Right cardiac atrium (tissue), 5 donors: Measurements from ENCODE around the gene IL17C. TPM values are rescaled to one million over a fixed set of nuclear protein-coding genes. Genes with fewer than 3 reads are reported as not detected.

Experiments
- polyA plus RNA-seq: library from polyadenylated mRNA; stranded (reverse); fragments of 200-250 nt; gene quantifications from one replicate; pipeline ENCODE4 v1.2.3, GENCODE V29; 2013
- total RNA-seq, 4 donors: library from RNA; stranded (reverse); fragmentation: NEBNext Ultra II Directional; extraction: Animal tissue kit (Norgen Biotek cat#: 25700); gene quantifications; one replicate each; pipeline ENCODE4 v1.2.1, GENCODE V29; 2021
- donor health status: healthy with polysubstance abuse.
- donor health status: DM: no; HTN: yes; CAD: no.
- donor health status: DM: no; HTN: no; CAD: no.
- donor health status: DM: no; HTN: yes; CAD: no; lungs with severe emphysema.
- donor health status: DM: yes; HTN: yes; CAD: no.

Gene IL17C
- total and polyA plus RNA-seq, 5 donors, result not detected

Other genes with a start within 250 kb of the IL17C start
- gene ZFPM1, start 185.3 kb upstream of the IL17C start, total RNA-seq, result 10 to 100 TPM in 1 of 4 donors, 1 to 10 TPM in 3; 8.1 to 11.4 (median 8.7) TPM
- gene ZFPM1, start 185.3 kb upstream of the IL17C start, polyA plus RNA-seq, result 7.7 TPM
- gene ZC3H18, start 68.2 kb upstream of the IL17C start, total RNA-seq, result 10 to 100 TPM; 17.5 to 25.1 (median 21.2) TPM
- gene ZC3H18, start 68.2 kb upstream of the IL17C start, polyA plus RNA-seq, result 19.6 TPM
- gene CYBA, start 12.5 kb downstream of the IL17C start, total RNA-seq, result 100 to 1,000 TPM in 1 of 4 donors, 10 to 100 TPM in 3; 53.9 to 101 (median 70.7) TPM
- 84.2 TPM for gene CYBA, start 12.5 kb downstream of the IL17C start, polyA plus RNA-seq
- gene MVD, start 24.5 kb downstream of the IL17C start, total RNA-seq, result 10 to 100 TPM; 29.8 to 32.0 (median 31.2) TPM
- 35.9 TPM for gene MVD, start 24.5 kb downstream of the IL17C start, polyA plus RNA-seq
- gene SNAI3, start 47.9 kb downstream of the IL17C start, total RNA-seq, result 1 to 10 TPM in 3 of 4 donors, under 1 TPM in 1; 0.39 to 2.8 (median 1.6) TPM
- 2.7 TPM for gene SNAI3, start 47.9 kb downstream of the IL17C start, polyA plus RNA-seq
- 10 to 100 TPM; 15.0 to 23.8 (median 19.2) TPM for gene RNF166, start 67.8 kb downstream of the IL17C start, total RNA-seq
- 18.4 TPM for gene RNF166, start 67.8 kb downstream of the IL17C start, polyA plus RNA-seq
- 10 to 100 TPM; 11.1 to 16.3 (median 12.4) TPM for gene CTU2, start 67.9 kb downstream of the IL17C start, total RNA-seq
- gene CTU2, start 67.9 kb downstream of the IL17C start, polyA plus RNA-seq, result 11.4 TPM
- gene PIEZO1, start 146.6 kb downstream of the IL17C start, total RNA-seq, result 10 to 100 TPM; 21.7 to 45.6 (median 29.8) TPM
- 37.3 TPM for gene PIEZO1, start 146.6 kb downstream of the IL17C start, polyA plus RNA-seq
- 1 to 10 TPM in 2 of 4 donors, under 1 TPM in 2; 0.57 to 3.1 (median 1.1) TPM for gene CDT1, start 165.2 kb downstream of the IL17C start, total RNA-seq
- 0.27 TPM for gene CDT1, start 165.2 kb downstream of the IL17C start, polyA plus RNA-seq
- gene APRT, start 173.4 kb downstream of the IL17C start, total RNA-seq, result 10 to 100 TPM; 40.8 to 65.8 (median 50.7) TPM
- gene APRT, start 173.4 kb downstream of the IL17C start, polyA plus RNA-seq, result 82.0 TPM
- 10 to 100 TPM; 17.6 to 22.3 (median 18.8) TPM for gene GALNS, start 218.4 kb downstream of the IL17C start, total RNA-seq
- 21.0 TPM for gene GALNS, start 218.4 kb downstream of the IL17C start, polyA plus RNA-seq
- gene TRAPPC2L, start 218.6 kb downstream of the IL17C start, total RNA-seq, result 10 to 100 TPM; 45.5 to 61.5 (median 55.0) TPM
- 43.7 TPM for gene TRAPPC2L, start 218.6 kb downstream of the IL17C start, polyA plus RNA-seq
- not detected for gene PABPN1L, start 228.1 kb downstream of the IL17C start, total RNA-seq
- gene PABPN1L, start 228.1 kb downstream of the IL17C start, polyA plus RNA-seq, result not detected